NCI-H1930 (cell line): ENCODE measurements around the gene PWWP2B.
"Not testable (repeated sequence)": the region's sequence is repeated elsewhere in the genome, so short reads cannot be mapped to it uniquely, and the experiment has no call there.

Source experiments
- DNase-seq, 2 experiments: peaks; one replicate each; lab custom pipeline; 2025; lab: John Stamatoyannopoulos, UW

The PWWP2B gene

DNA sequence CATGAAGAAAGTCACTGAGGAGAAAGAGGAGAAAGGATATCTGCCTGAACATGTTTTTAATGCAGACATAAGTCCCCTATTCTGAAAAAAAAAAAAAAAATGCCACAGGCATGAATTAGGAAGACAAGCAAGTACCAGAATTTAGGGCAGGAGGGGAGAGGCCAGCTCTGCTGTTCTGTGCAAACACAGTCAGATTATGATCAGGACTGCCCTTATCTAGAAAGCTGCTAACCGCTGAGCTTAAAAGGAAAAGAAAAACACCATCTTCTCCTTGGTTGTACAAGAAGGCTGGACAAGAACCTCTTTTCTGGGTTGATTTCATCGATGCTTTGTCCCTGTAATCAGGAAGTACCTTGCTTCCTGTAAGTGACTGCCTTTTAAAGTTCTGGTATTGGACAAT lies 15.3 kb upstream of the PWWP2B start:
- no peak for DNase-seq

DNA sequence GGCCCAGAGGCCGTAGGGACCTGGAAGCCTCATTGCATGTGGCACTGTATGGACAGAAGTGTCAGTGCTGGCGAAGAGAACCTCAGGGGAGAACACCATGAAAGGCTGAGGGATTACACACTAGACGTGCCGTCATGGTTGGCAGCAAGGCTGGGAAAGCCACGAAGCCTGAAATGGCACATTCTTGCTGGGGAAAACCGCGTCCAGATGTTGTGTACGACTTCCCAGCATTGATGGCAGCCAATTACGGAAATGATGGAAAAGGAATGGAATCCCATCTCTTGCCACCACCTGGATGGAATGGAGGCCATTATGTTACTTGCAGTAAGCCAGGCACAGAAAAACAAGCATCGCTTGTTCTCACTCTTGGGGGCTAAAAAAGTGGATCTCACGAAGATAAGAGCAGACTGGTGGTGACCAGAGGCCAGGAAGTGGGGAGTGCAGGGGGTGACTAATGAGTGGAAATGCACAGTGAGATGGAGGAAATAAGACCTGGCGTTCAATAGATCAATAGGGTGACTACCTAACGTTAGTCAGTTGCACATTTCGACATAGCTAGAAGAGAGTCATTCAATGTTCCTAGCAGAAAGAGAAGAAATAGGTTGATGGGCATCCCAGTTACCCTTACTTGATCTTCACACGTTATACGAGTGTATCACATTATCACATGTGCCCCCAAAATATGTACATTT lies 14.6 kb upstream of the PWWP2B start:
- DNase-seq: no peak

DNA sequence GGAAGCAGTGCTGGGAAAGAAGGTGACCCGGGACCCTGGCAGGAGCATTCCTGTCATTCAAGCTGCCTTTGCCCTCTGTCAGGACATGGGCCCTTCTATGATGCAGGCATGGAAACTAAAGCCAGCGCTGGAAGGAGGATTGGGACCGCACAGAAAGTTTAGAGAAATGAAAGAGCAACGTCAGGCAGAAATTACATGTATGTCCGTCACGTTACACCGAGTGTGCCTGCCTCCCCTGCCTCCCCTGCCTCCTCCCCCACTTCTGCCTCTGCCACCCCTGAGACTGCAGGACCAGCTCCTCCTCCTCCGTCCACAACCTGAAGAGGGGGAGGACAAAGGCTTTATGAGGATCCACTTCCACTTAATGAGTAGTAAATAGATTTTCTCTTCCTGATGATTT lies 13.9 kb upstream of the PWWP2B start:
- DNase-seq: no peak

DNA sequence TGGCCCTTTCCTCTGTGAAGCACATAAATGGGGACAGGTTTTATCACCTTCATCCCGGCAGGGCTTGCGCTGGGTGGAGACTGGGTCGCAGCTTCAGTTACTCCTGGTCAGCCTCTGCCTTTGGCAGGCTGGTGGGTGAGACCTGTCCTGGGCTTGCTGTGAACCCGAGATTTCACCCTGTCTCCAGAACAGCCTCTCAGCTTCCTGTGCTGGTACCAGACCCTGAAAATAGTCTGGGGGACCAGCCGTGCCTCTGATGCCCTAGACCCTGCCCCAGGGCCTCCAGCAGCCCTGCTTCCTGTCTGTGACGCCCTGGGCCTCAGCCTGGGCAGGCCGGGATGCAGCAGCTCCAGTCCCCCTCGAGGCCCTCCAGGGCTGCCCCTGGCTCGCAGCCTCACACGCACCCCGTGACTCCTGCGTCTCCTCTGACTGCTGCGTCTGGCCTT lies 13.2 kb upstream of the PWWP2B start:
- DNase-seq: no peak

DNA sequence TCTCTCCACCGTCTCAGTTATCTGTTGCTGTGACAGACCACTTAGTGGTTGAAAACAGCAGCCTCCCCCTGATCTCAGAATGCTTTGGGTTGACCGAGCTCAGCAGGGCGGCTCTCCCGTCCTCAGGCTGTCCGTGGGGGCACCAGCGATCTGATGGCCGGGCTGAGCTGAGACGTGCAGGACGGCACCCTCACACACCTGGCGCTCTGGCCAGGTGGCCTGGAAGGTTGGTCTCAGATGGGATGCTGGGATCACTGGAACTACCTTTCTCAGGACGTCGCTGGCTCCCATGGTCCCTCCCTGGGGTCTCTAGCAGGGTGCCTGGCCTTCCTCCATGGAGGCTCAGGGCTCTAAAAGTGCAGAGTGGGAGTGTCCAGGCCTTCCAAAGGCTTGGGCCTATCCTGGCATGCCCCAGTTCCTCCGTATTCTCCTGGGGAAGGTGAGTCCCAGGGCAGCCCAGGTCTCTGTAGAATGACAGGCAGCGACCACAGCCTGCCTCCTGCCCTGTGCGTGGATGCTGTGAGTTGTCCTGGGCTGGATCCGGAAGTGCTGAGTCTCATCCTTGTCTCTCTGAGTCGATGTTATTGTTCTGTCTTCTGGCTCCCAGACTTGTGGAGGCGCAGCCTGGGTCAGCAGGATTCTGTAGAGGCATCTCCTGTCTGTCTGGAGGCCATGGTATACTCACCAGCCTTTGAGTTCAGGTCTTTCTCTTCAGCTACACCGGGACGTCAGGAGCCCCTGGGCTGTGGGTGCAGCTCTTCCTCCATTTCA lies 12.2 kb upstream of the PWWP2B start:
- DNase-seq: no peak

DNA sequence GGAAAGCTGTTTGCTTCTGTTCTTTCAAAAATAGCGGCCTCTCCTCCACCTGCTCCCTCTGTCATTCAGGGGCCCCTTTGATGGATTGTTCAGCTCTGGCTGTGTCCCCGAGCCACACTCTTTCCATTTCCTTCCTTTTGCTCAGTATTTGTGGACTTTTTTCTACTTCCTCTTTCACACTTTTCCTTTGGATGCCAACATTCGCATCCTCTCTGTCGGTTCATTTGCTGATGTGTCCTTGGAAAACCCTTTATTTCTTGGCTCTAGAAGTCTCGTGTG lies 11.7 kb upstream of the PWWP2B start:
- DNase-seq: no peak

DNA sequence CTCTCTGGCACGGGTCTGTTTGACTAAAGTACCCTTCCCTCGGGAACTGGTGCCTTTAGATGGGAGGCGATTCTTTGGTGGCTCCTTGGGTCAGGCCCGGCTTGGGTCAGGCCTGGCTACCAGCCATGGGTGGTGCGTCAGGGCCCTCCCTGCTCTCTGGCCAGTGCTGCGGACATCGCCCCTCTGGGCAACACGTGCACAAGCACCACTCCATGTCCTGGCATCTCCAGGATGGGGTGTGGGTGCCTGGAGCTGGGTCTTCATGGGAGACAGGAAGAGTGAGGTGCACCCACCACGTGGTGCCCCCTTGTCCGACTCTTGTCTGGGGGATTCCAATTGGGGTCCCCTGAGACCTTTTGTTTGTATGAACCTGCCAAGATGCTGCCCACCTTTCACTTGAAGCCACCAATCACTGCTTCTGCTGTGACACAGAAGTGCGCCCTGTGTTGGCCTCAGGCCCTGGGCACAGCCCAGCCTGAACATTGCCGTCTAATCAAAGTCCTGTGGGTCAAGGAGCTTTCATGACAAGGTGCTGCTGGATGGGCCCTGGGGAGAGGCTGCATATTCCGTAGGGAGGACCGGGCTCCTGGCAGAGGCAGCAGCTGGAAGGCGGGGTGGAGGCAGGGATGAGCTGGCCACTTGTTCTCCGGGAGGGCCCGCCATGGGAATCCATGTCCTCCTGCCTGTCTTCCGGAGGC lies 11.1 kb upstream of the PWWP2B start:
- DNase-seq: no peak

DNA sequence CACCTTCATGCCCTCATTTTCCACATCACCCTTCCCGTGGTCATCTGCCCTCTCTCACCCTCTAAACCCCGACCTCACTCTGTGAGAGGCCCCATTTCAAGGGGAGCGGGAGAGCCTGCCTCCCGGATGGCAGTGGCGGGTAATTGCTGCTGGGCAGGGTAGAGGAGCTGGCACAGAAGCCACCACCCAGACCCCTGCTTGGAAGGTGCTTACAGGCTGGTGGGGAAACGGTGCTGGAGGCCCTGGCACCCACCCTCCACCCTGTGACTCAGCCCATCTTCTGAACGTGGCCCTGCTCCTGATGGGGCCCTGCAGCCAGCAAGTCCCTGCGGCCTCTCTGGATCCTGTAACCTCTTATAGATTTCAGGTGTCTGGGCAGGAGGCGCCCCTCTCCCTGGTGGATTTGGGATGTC lies 10.6 kb upstream of the PWWP2B start:
- no peak for DNase-seq

DNA sequence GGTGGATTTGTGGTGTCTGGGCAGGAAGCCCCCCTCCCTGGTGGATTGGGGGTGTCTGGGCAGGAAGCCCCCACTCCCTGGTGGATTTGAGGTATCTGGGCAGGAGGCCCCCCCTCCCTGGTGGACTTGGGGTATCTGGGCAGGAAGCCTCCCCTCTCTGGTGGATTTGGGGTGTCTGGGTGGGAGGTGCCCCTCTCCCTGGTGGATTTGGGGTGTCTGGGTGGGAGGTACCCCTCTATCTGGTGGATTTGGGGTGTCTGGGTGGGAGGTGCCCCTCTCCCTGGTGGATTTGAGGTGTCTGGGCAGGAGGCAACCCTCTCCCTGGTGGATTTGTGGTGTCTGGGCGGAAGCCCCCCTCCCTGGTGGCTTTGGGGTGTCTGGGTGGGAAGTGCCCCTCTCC lies 10.1 kb upstream of the PWWP2B start:
- not testable (repeated sequence) for DNase-seq

DNA sequence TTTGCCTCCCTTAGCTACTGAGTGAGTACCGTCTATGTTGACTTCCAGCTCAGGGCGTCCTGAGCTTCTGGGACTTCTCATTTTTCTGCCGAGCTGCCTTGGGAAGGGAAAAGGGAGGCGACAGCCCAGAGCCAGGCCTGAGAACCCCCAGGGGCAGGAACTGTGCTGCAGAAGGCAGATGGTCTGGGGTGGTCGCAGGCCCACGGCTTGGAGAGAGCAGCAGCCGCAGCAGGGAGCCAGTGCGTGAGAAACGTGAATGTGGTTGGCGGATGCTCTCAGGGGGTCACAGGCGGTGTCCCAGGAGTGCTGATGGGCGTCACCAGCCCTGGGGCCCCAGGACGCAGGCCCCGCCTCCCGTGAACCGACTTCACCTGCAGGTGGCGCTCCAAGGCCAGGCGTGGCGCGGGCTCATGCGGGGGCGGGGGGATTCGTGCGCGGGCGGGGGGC lies 9.2 kb upstream of the PWWP2B start:
- peak in 1 of 2 experiments; percentile 49 for DNase-seq

DNA sequence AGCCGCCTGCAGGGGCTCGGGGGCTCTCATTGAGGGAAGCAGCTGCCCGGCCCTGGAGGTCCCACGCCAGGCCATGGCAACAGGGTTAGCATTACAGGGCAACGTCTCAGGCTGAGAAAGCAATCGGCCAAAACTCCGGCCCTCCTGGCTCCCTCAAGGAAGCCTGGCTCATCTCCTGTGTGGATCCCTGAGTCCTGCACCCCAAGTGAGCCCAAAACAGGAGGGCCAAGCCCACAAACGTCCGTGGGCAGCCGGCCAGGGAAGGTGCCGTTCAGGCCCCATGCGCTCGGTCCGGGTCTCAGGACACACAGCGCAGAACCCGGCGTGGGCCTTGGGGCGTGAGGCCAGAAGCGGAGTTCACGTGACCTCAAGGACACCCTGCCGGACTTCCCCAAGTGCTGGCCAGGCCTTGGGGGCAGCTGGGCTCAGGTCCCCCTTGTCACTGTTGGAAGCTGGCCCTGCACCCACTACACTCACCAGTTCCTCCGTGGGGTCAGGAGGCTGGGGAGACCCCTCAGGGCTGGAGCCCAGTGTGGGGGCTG lies 8.0 kb upstream of the PWWP2B start:
- no peak for DNase-seq

DNA sequence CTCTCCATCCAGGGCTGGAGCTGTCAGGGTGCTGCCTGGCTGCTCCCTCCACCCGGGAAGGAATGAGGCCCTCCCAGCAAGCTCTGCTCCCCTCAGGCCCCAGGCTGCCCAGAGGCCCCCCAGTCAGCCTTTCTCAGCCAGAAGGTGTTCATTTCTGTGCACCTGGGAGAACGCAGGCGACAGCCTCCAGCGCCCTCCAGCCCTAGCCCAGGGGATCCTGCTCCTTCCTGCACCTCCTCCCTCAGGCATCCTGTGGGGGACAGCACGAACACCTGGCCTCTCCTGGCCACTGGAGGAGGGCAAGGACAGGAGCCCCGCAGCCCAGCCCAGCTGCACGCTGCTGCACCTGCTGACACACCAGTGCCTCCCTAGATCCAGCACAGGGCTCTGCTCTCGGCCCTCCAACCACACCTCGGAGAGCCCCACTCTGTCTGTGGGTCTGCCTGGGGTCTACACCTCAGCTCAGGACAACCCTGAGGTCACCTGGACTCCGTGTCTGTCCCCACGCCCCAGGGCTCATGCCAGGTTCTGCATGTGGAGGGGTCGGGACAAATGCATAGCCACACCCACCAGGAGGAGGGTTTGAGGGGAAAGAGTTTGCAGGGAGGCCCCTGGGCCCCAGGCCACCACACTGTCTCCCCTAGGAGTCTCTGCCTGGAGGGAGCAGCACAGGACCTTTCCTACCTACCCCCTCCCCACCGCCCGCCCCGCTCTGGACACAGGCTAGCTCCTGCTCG lies 7.4 kb upstream of the PWWP2B start:
- DNase-seq: no peak

DNA sequence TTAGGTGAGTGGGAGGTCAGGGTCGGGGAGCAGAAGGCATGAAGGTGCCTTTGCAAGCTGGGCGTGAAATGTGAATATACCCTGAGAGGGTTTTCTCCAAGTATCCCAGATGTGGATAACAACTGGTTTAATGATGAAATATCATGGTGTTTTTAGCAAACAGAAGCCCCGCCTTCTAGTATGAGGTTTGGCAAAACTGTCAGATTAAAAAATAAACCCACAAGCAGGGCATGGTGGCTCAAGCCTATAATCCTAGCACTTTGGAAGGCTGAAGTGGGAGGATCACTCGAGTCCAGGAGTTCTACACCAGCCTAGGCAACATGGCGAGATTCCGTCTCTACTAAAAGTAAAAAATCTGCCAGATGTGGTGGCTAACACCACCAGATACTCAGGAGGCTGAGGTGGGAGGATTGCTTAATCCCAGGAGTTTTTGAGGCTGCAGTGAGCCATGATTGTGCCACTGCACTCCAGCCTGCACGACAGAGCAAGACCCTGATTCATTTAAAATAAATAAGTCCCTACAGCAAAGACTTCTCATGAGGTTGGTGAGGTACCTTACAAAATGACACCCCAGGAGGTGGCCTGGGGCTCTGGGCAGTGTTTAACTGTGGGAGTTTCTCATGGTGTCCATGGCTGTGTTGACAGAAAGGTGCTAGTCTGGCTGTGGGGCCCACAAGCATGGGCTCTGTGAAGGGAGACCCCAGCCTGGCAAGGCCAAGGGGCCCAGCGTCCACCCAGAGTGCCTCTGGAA lies 6.7 kb upstream of the PWWP2B start:
- no peak for DNase-seq

DNA sequence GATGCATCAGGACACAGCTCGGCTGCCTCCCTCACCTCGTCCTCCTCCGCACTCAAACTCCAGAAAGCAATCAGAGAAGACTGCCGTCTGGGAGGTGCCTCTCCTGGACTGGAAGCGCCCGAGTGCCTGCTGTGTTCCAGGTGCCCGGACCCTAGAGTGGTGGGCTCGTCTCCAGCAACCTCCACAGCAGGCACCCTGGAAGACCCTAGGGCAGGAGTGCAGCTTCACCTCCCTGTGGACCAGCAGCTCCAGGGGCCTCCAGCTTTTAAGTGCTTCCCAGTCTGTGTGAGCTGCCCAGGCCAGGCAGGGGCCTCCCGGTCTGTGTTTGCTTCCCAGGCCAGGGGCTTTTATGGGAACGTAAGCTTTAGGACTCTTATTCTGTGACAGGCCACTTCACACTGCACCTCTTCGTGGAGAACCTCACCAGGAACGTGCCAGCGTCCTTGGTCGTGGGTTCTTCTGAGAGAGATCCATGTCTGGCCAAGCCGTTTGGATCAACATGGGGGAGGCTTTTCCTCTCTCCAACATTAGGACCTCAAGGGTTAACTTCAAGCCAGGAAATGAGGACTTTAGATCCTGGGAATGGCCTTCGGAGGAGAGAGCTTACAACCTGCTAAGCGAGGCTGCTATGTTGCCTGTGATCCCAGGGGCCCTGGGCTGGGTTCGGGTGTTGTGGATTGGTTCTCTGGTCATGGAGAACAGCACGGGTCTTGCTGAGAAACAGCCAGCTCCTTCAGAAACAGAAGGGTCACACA lies 5.9 kb upstream of the PWWP2B start:
- DNase-seq: no peak

DNA sequence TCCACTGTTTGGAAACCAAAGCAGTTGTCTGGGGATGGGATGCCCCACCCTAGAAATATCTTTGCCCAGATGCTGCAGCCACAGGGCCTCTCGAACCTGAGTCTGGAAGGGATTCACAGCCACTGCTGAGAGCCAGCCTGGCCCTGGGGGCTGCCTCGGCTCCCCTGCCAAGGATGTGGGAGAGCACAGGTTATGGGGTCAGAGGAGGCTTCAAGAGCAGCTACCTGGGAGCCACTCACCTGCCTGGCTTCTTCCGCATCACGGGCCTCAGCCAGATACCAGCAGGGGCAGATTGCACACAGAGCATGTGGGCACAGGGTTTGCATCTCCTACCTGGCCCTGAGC lies 5.4 kb upstream of the PWWP2B start:
- DNase-seq: no peak

DNA sequence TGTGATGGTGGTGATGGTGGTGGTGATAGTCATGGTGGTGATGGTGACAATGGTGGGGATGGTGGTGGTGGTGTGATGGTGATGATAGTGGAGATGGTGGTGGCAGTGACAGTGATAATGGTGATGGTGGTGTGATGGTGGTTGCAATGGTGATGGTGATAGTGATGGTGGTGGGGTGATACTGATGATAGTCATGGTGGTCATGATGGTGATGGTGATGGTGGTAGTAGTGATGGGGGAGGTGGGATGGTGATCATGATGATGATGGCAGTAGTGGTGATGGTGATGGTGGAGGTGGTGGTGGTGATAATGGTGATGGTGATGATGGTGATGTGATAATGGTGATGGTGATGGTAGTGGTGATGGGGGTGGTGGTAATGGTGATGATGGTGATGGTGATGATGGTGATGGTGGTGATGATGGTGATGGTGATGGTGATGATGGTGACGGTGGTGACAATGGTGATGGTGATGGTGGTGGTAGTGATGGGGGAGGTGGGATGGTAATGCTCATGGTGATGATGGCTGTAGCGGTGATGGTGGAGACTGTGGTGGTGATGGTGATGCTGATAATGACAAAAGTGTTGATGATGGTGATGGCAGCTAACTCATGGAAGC lies 4.7 kb upstream of the PWWP2B start:
- DNase-seq: no peak

DNA sequence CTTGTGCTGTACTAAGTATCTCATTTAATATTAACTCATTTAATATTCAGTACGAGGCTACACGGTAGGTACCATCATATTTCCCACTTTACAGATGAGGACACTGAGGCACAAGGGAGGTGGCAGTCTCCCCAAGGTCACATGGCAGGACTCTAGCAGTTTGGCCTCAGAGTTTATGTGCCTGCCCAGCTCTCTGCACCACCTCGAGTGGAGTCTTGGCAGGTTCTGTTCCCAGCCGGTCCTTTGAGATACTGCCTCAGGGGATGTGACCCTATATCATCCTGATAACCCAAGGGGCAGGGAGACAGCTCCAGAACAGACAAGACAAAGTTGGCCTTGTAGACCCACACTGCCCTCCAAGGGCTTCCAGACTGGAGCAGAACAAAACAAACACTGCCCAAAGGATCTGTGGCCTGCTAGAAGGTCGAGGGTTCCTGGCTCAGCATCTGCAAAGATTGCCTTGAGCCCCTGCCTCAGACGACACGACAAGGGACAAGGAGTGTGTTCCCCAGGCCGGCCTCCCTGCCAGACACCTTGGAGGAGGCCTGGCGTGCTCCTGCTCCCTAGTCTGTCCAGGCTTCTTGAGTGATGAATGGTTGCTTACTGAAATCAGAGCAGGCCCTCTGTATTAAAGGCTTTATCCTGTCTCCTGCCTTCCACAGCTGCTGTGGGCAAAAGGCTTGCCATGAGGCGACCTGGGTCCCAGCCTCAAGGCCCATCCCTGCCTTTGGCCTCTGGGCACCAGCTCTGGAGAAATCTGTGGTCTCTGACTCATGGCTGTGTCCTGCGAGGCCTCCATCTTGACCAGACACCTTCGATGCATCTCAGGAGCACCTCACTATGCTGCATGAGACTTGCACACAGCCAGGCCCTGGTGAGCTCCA lies 3.9 kb upstream of the PWWP2B start:
- no peak for DNase-seq

DNA sequence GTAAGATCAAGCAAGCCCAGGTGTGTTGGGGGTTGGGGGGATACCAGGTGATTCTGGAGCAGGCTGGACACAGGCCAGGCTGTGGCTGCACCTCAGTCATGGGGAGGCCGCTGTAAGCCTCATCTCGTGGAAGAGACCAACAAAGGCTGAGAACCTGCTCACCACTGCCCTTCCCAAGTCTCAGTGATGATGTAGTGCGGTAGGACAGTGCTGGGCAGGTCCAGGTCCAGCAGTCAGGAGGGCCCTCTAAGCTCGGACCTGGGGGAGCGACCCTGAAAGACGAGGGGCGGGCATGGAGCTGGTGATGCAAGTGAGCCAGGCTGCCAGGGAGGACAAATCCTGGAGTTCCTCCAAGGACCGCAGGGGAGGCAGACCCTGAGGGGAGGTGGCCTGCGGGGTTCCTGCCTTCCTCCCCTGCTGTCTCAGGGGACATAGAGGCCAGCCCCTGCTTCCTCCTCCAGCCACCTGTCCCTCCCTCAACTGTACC lies 3.3 kb upstream of the PWWP2B start:
- no peak for DNase-seq

DNA sequence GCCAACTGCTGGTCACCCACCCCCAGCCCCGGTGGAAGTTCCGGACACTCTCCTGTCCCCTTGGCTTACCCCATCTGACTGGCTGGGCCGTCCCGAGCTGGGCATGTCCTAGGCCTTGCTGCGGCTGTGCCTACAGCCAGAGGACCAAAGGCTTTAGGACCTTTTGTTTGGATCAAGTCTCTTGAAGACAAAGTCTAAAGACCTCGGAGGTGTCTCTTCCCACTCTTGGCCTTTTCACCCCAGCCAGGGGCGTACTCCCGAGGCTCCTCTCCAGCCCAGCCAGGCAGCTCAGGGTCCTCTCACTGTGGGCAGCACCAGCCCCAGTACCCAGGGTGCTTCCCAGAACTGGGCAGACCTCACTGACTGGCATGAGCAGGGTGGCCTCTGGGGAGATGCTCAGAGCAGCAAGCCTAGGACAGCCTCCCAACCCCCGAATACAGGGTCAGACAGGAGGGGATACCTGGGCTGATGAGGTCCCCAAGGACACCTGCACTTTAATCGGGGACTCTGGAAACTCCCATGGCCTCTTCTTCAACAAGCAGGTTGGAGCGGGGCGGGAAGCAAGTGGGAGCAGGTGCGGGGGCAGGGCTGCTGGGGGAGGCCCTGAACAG lies 2.7 kb upstream of the PWWP2B start:
- DNase-seq: no peak
